ENCODE results near the gene BRCC3.

Gene BRCC3

DNA sequence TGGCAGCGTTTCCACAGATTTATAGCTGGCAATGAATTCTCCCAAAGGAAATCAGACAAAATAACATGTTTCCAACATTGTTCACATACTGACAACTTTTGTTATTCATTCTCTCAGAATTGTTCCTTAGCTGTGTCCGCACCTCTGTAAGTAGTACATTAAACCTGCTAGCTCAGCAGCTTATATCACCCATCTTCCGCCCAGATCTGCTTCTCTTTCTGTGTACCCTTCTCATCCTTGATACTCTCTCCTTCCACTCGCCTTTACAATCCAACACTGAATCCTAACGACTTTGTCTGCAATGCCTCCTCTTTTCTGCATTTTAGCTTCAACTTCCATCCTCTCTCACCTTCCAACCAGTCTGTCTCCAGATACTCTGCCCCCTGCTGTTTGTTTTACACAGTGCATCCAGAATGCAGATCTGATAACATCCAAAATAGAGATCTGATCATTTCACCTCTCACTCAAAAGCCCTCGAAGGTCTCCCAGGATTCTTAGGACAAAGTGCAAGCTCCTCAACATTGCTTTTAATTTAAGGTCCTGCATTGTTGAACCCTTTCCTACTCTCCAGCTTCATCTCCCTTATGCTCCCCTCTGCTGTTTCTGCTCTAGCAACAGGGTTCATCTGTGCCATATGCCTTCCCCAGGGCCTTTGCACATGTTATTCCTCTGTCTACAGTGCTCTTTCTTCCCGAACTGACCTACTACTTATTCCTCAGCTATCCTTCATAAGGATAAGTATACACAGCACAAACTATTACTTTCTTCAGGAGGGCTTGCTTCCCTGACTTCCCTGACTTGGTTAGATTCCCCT is 77.6 kb downstream of the BRCC3 start:
- peak; percentile 9 for DNase-seq

DNA sequence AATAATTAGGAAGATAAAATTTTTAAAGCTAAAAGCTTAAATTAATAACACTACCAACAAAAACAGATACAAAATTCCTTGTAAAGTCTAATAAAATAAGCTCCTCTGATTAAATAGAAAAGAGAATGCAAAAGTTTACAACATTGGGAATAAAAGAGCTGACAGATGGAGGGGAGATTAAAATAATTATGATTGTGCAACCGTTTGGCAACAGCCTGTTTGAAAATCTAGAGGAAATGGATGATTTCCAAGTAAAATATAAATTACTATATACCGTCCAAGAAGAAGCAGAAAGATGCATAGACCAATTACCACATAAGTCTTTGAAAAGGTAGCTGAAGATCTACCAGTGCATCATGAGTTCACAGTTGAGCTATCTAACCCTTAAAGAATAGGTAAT is 98.6 kb downstream of the BRCC3 start:
- DNase-seq = no peak
